ENCODE results near the gene VIPR1. TPM values are rescaled to one million over a fixed set of nuclear protein-coding genes. Genes with fewer than 3 reads are reported as not detected.

The VIPR1 gene
- total and polyA plus RNA-seq, 2 donors (not counting 1 experiment from before 2014, with no cell fraction given), result 0.11 TPM; not detected in 1

GRCh38 chr3:42508562-42508961 is 6.1 kb downstream of the VIPR1 start:
- Histone ChIP-seq H4K20me1 (ENCODE audit: control insufficient read depth, extremely low read depth, insufficient read depth, low read length) (no peaks in the 10 kb centered on the region), H3K36me3 (ENCODE audit: control insufficient read depth, insufficient read depth, low read length) (no peaks in the 10 kb centered on the region), H2AFZ (ENCODE audit: low read length) (no peak overlapping the region), H3K27me3 (ENCODE audit: control insufficient read depth, insufficient read depth, low read length) (peaks cover 18% of the 10 kb centered on the region), H3K4me1 (ENCODE audit: control insufficient read depth, extremely low read depth, insufficient read depth, low read length) (no peaks in the 10 kb centered on the region), H3K9me3 (ENCODE audit: control insufficient read depth, insufficient read depth, low read depth, low read length) (no peaks in the 10 kb centered on the region), H3K9ac (ENCODE audit: insufficient read depth, low read length) (no peak overlapping the region), H3K27ac (ENCODE audit: insufficient read depth, low read length) (no peak overlapping the region), H3K4me3 (replicated peaks in 1 of 4; ENCODE audit: control extremely low read depth in 1 of 4, insufficient read depth in 1 of 4, low read depth in 3 of 4, low read length in 4 of 4) (no peak overlapping the region), H3K4me2 (ENCODE audit: extremely low read depth, insufficient read depth, low read length) (no peak overlapping the region), H3K79me2 (ENCODE audit: control insufficient read depth, insufficient read depth, low read length) (no peaks in the 10 kb centered on the region)
- no peak for DNase-seq (ENCODE audit: low read depth in 2 of 2)
- no peak for TF ChIP-seq CTCF (conservative IDR thresholded peaks at IDR 0.05 in 1 of 2, IDR thresholded peaks at IDR 0.05 in 1 of 2; ENCODE audit: low read depth in 1 of 2, low read length in 2 of 2)
- TF ChIP-seq EZH2 (IDR thresholded peaks at IDR 0.05; ENCODE audit: low read length, missing control alignments), result no peak

GRCh38 chr3:42509111-42509510 is 6.7 kb downstream of the VIPR1 start:
- H3K36me3 ChIP-seq (ENCODE audit: control insufficient read depth, insufficient read depth, low read length), result no peaks in the 10 kb centered on the region
- H3K9ac ChIP-seq (ENCODE audit: insufficient read depth, low read length), result no peak overlapping the region
- no peaks in the 10 kb centered on the region for H3K79me2 ChIP-seq (ENCODE audit: control insufficient read depth, insufficient read depth, low read length)
- TF ChIP-seq EZH2 (IDR thresholded peaks at IDR 0.05; ENCODE audit: low read length, missing control alignments), result no peak
- TF ChIP-seq CTCF (conservative IDR thresholded peaks at IDR 0.05 in 1 of 2, IDR thresholded peaks at IDR 0.05 in 1 of 2; ENCODE audit: low read depth in 1 of 2, low read length in 2 of 2), result no peak
- no peak overlapping the region for H3K4me2 ChIP-seq (ENCODE audit: extremely low read depth, insufficient read depth, low read length)
- H2AFZ ChIP-seq (ENCODE audit: low read length), result no peak overlapping the region
- H3K4me3 ChIP-seq (replicated peaks in 1 of 4; ENCODE audit: control extremely low read depth in 1 of 4, insufficient read depth in 1 of 4, low read depth in 3 of 4, low read length in 4 of 4), result no peak overlapping the region
- H3K27ac ChIP-seq (ENCODE audit: insufficient read depth, low read length), result no peak overlapping the region
- no peak for DNase-seq (ENCODE audit: low read depth in 2 of 2)
- H3K27me3 ChIP-seq (ENCODE audit: control insufficient read depth, insufficient read depth, low read length), result peaks cover 15% of the 10 kb centered on the region
- no peaks in the 10 kb centered on the region for H3K9me3 ChIP-seq (ENCODE audit: control insufficient read depth, insufficient read depth, low read depth, low read length)
- no peaks in the 10 kb centered on the region for H4K20me1 ChIP-seq (ENCODE audit: control insufficient read depth, extremely low read depth, insufficient read depth, low read length)
- H3K4me1 ChIP-seq (ENCODE audit: control insufficient read depth, extremely low read depth, insufficient read depth, low read length), result no peaks in the 10 kb centered on the region

- no peak overlapping the region for H2AFZ ChIP-seq (ENCODE audit: low read length)
- no peak for DNase-seq (ENCODE audit: low read depth in 2 of 2)
- H3K27me3 ChIP-seq (ENCODE audit: control insufficient read depth, insufficient read depth, low read length), result peaks cover 15% of the 10 kb centered on the region
- H3K79me2 ChIP-seq (ENCODE audit: control insufficient read depth, insufficient read depth, low read length), result no peaks in the 10 kb centered on the region
- no peak overlapping the region for H3K27ac ChIP-seq (ENCODE audit: insufficient read depth, low read length)
- no peaks in the 10 kb centered on the region for H4K20me1 ChIP-seq (ENCODE audit: control insufficient read depth, extremely low read depth, insufficient read depth, low read length)
- no peak overlapping the region for H3K4me3 ChIP-seq (replicated peaks in 1 of 4; ENCODE audit: control extremely low read depth in 1 of 4, insufficient read depth in 1 of 4, low read depth in 3 of 4, low read length in 4 of 4)
- no peaks in the 10 kb centered on the region for H3K9me3 ChIP-seq (ENCODE audit: control insufficient read depth, insufficient read depth, low read depth, low read length)
- H3K4me1 ChIP-seq (ENCODE audit: control insufficient read depth, extremely low read depth, insufficient read depth, low read length), result no peaks in the 10 kb centered on the region
- no peak overlapping the region for H3K4me2 ChIP-seq (ENCODE audit: extremely low read depth, insufficient read depth, low read length)
- TF ChIP-seq EZH2 (IDR thresholded peaks at IDR 0.05; ENCODE audit: low read length, missing control alignments), result no peak
- TF ChIP-seq CTCF (conservative IDR thresholded peaks at IDR 0.05 in 1 of 2, IDR thresholded peaks at IDR 0.05 in 1 of 2; ENCODE audit: low read depth in 1 of 2, low read length in 2 of 2), result no peak
- no peak overlapping the region for H3K9ac ChIP-seq (ENCODE audit: insufficient read depth, low read length)
- no peaks in the 10 kb centered on the region for H3K36me3 ChIP-seq (ENCODE audit: control insufficient read depth, insufficient read depth, low read length)
Measured at GRCh38 chr3:42510325-42510724, 7.9 kb downstream of the VIPR1 start.
